Parathyroid adenoma (tissue), 2 donors: Measurements from ENCODE around the gene GATC.

Experiments
- H2AFZ ChIP-seq: fragments of 300-600 bp; sonication (generic); one replicate; pipeline ENCODE4 v1.7.0; 2017; ENCODE audit warnings: antibody characterized with exemption, mild to moderate bottlenecking
- H3K27ac ChIP-seq: fragments of 300-600 bp; sonication (generic); one replicate; pipeline ENCODE4 v1.7.0; 2017
- H3K27me3 ChIP-seq: fragments of 300-600 bp; sonication (generic); one replicate; pipeline ENCODE4 v1.7.0; 2017; ENCODE audit warnings: low read length; ENCODE audit not compliant: control insufficient read depth, insufficient read depth
- H3K36me3 ChIP-seq: fragments of 300-600 bp; sonication (generic); one replicate; pipeline ENCODE4 v1.7.0; 2017; ENCODE audit warnings: low read length; ENCODE audit not compliant: control insufficient read depth, insufficient read depth
- H3K4me1 ChIP-seq: fragments of 300-600 bp; sonication (generic); one replicate; pipeline ENCODE4 v1.7.0; 2017; ENCODE audit warnings: control low read depth
- H3K4me2 ChIP-seq: fragments of 300-600 bp; sonication (generic); one replicate; pipeline ENCODE4 v1.7.0; 2017; ENCODE audit warnings: low read length
- H3K4me3 ChIP-seq: fragments of 300-600 bp; sonication (generic); one replicate; pipeline ENCODE4 v1.7.0; 2017; ENCODE audit warnings: low read depth, low read length
- H3K79me2 ChIP-seq: fragments of 300-600 bp; sonication (generic); one replicate; pipeline ENCODE4 v1.7.0; 2017; ENCODE audit warnings: control low read depth
- H3K9ac ChIP-seq: fragments of 300-600 bp; sonication (generic); one replicate; pipeline ENCODE4 v1.7.0; 2017; ENCODE audit warnings: mild to moderate bottlenecking
- H3K9me3 ChIP-seq: fragments of 300-600 bp; sonication (generic); one replicate; pipeline ENCODE4 v1.7.0; 2017; ENCODE audit warnings: low read length; ENCODE audit not compliant: control insufficient read depth
- CTCF ChIP-seq: fragments of 300-600 bp; sonication (generic); IDR thresholded peaks from one replicate; pipeline ENCODE4 v1.7.0; 2017; ENCODE audit warnings: antibody characterized with exemption, mild to moderate bottlenecking
- donor health status: primary hyperparathyroidism.

The GATC gene

GRCh38 chr12:120468821-120469449 is 22.7 kb downstream of the GATC start:
- peak overlapping the region; percentile 86 for H3K27ac ChIP-seq
- no peak for TF ChIP-seq CTCF
- peak overlapping the region; percentile 68 for H2AFZ ChIP-seq
- H3K9ac ChIP-seq: peak overlapping the region; percentile 47
- peaks cover 31% of the 10 kb centered on the region for H3K79me2 ChIP-seq
- H3K9me3 ChIP-seq: no peaks in the 10 kb centered on the region
- H3K27me3 ChIP-seq: no peaks in the 10 kb centered on the region
- H3K4me1 ChIP-seq: peaks cover 3% of the 10 kb centered on the region
- H3K4me3 ChIP-seq: peak overlapping the region; percentile 84
- peak overlapping the region; percentile 99 for H3K4me2 ChIP-seq
- H3K36me3 ChIP-seq: no peaks in the 10 kb centered on the region

GRCh38 chr12:120469450-120470149 is 23.4 kb downstream of the GATC start, which contains the start of gene SRSF9:
Gene SRSF9 (minus strand): TSS chr12:120469748. CDS start chr12:120469609, 139 bp downstream.
- no peaks in the 10 kb centered on the region for H3K27me3 ChIP-seq
- H3K4me2 ChIP-seq: peak within 1 kb of the TSS; percentile 99
- H3K9me3 ChIP-seq: no peaks in the 10 kb centered on the region
- peak within 1 kb of the TSS; percentile 98 for H2AFZ ChIP-seq
- H3K4me1 ChIP-seq: peaks cover 3% of the 10 kb centered on the region
- H3K9ac ChIP-seq: peak within 1 kb of the TSS; percentile 64
- peak within 1 kb of the TSS; percentile 86 for H3K27ac ChIP-seq
- H3K4me3 ChIP-seq: peak within 1 kb of the TSS; percentile 84
- peak; percentile 96 for TF ChIP-seq CTCF
- H3K79me2 ChIP-seq: peaks cover 31% of the 10 kb centered on the region
- no peaks in the 10 kb centered on the region for H3K36me3 ChIP-seq

GRCh38 chr12:120470150-120470784 is 24.0 kb downstream of the GATC start:
- Histone ChIP-seq H2AFZ (peak overlapping the region; percentile 98), H3K79me2 (peaks cover 28% of the 10 kb centered on the region), H3K27ac (peak overlapping the region; percentile 86), H3K4me2 (peak overlapping the region; percentile 99), H3K9ac (peak overlapping the region; percentile 64), H3K27me3 (no peaks in the 10 kb centered on the region), H3K9me3 (no peaks in the 10 kb centered on the region), H3K4me3 (peak overlapping the region; percentile 84), H3K4me1 (peaks cover 3% of the 10 kb centered on the region), H3K36me3 (no peaks in the 10 kb centered on the region)
- no peak for TF ChIP-seq CTCF

- Histone ChIP-seq H3K9me3 (no peaks in the 10 kb centered on the region), H3K4me3 (no peak overlapping the region), H2AFZ (no peak overlapping the region), H3K9ac (no peak overlapping the region), H3K4me1 (peaks cover 3% of the 10 kb centered on the region), H3K4me2 (no peak overlapping the region), H3K27ac (no peak overlapping the region), H3K36me3 (no peaks in the 10 kb centered on the region), H3K27me3 (no peaks in the 10 kb centered on the region), H3K79me2 (peaks cover 12% of the 10 kb centered on the region)
- TF ChIP-seq CTCF: no peak
Measured at GRCh38 chr12:120472521-120472920, 26.3 kb downstream of the GATC start.
